IPS-15b (cell line): ENCODE measurements around the gene FBLN1.
"Not testable (repeated sequence)": the region's sequence is repeated elsewhere in the genome, so short reads cannot be mapped to it uniquely, and the experiment has no call there.

Source experiments
- H3K27me3 ChIP-seq: one replicate; pipeline ENCODE4 v1.6.1; 2013; ENCODE audit warnings: low read length; ENCODE audit not compliant: control insufficient read depth, insufficient read depth
- H3K36me3 ChIP-seq: one replicate; pipeline ENCODE4 v1.6.1; 2013; ENCODE audit warnings: low read length; ENCODE audit not compliant: control insufficient read depth, insufficient read depth
- H3K4me1 ChIP-seq: one replicate; pipeline ENCODE4 v1.6.1; 2013; ENCODE audit warnings: mild to moderate bottlenecking, low read length; ENCODE audit not compliant: control insufficient read depth, insufficient read depth
- H3K4me3 ChIP-seq: one replicate; pipeline ENCODE4 v1.5.1; 2013; ENCODE audit warnings: low read depth, low read length
- H3K9ac ChIP-seq: one replicate; pipeline ENCODE4 v1.6.1; 2013; ENCODE audit warnings: low read depth, mild to moderate bottlenecking, low read length
- H3K9me3 ChIP-seq: one replicate; pipeline ENCODE4 v1.6.1; 2013; ENCODE audit warnings: mild to moderate bottlenecking, low read length; ENCODE audit not compliant: control insufficient read depth, insufficient read depth

FBLN1 gene

DNA sequence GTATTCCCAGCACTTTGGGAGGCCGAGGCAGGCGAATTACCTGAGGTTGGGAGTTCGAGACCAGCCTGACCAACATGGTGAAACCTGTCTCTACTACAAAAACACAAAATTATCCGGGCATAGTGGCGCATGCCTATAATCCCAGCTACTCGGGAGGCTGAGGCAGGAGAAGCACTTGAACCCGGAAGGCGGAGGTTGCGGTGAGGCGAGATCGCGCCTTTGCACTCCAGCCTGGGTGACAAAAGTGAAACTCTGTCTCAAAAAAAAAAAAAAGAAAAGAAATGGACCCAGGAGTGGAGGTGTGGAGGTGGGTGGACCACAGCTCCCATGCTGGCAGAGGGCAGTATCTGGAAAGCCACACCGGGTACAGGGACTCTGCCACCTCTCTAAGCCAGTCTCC, 7.1 kb upstream of the FBLN1 start:
- not testable (repeated sequence) for H3K9me3 ChIP-seq, H3K27me3 ChIP-seq, H3K36me3 ChIP-seq, H3K4me3 ChIP-seq, H3K9ac ChIP-seq, H3K4me1 ChIP-seq

DNA sequence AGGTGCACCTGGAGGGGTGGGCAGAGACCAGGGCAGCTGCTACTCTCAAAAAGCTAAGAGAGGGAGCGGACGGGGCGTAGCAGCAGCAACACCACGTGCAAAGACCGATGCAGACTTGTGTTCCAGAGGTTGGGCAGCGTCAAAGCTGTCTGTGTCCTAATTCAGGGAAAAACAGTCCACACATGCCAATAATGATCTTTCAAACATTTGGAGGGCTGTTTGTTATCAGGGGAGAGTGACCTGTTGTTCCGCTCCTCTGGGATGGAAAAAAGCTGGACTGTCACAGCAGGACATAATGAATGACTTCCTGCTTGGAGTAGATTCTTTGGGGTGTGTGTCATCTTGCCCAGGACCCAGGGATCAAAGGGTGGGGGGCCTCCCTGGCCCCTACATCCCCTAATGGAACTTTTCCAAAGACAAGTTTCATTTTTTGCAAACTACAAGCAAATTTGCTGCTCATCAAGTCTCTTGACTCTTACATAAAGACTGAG, 6.2 kb upstream of the FBLN1 start:
- H3K4me1 ChIP-seq = no peaks in the 10 kb centered on the region

DNA sequence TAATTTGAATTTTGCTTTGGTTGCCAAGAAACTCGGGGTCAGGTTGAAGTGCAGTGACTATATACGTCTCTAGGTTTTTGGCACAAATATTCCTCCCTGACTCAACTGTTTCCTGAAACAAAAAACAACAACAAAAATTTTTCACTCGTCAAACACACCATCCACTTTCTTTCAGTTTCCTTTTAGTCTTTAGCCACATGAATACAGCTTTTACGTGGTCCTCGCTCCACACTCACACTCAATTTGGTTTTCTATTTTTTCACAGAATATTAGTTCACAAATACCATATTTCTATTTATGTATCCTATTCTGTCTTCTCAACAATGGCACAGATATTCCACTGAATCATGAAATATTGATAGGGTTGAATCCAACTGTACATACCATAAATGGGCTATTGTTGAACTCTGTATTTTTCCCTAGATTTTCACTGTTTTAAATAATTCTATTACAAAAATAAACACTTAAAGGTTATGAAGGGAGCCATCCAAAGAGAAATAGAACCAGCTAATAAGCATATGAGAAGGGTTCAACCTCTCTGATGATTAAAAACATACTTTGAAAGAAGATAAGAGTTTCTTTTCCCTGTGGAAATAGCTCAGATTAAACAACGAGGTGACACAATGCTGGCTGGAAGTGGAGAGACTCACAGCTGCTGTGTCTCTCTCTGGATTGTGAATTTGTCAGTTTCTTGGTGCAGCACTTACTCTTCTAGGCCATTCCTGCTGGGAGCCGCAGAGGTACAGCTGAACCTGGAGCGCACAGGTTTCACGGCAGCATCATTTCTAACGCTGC, 5.1 kb upstream of the FBLN1 start:
- no peaks in the 10 kb centered on the region for H3K27me3 ChIP-seq
- H3K9ac ChIP-seq = no peak overlapping the region
- no peaks in the 10 kb centered on the region for H3K9me3 ChIP-seq
- H3K36me3 ChIP-seq = no peaks in the 10 kb centered on the region
- H3K4me1 ChIP-seq = no peaks in the 10 kb centered on the region
- no peak overlapping the region for H3K4me3 ChIP-seq

More for the DNA sequence above, 6.2 kb upstream of the FBLN1 start:
- no peaks in the 10 kb centered on the region for H3K27me3 ChIP-seq
- H3K9me3 ChIP-seq = no peaks in the 10 kb centered on the region
- no peak overlapping the region for H3K4me3 ChIP-seq
- H3K9ac ChIP-seq = no peak overlapping the region
- no peaks in the 10 kb centered on the region for H3K36me3 ChIP-seq

DNA sequence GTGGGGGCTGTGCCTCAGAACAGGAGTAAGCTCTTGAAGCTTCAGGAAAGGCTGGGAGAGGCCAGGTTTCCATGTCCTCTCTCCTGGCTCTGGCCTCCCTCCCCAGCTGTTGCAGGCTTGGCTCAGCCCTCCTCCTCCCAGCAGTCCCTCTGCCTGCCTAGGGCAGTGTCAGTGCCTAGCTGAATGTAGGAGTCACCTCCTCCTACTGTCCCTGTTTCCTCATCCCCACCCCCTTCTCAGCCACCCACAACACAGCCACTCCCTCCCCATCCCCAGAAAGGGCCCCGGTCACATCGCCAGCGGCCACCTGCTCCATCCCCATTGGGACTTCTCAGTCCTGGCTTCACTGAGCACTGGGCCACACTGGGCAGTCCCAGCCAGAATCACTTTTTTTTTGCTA, 2.9 kb upstream of the FBLN1 start:
- Histone ChIP-seq H3K27me3 (no peaks in the 10 kb centered on the region), H3K36me3 (no peaks in the 10 kb centered on the region), H3K4me1 (no peaks in the 10 kb centered on the region), H3K4me3 (no peak overlapping the region), H3K9me3 (no peaks in the 10 kb centered on the region), H3K9ac (no peak overlapping the region)

DNA sequence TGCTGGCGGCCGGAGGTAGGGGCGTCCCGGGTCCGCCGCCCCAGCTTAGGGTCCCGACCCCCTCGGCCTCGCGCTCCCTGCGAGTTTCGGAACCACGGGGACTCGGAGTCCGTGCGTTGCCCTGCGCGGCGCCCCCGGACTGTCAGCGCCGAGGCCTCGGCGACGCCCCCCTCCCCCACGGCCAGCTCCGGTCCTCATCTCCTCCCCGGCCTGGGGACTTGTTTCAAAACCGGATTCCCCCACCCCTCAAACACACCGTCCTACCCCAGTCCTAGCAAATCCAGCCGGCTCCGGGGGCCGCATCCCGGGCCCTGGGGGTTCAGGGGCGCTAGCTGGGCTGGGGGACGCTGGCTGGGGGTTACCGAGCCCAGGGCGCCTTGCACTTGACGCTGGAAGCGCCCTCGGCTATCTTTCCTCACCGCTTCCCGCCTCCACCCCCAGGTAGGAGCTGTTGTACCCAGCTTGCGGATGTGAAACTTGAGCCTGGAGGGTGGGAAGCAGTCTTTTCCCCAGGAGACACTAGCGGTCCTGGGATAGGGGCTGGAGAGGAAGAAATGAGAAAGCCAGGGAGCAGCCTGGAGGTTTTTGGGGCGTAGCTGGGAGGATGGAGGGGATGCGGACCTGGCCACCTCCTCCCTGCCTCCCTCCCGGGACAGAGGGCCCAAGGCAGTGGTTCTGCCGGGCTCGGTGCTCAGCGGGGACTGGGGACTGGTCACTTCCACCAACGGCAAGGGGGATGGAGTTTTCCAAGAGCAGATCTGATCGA, 550 bp downstream of the FBLN1 start:
- no peaks in the 10 kb centered on the region for H3K9me3 ChIP-seq
- H3K36me3 ChIP-seq = no peaks in the 10 kb centered on the region
- H3K4me1 ChIP-seq = peaks cover 2% of the 10 kb centered on the region
- no peaks in the 10 kb centered on the region for H3K27me3 ChIP-seq
- H3K9ac ChIP-seq = peak overlapping the region; percentile 60
- H3K4me3 ChIP-seq = peak overlapping the region; percentile 75

DNA sequence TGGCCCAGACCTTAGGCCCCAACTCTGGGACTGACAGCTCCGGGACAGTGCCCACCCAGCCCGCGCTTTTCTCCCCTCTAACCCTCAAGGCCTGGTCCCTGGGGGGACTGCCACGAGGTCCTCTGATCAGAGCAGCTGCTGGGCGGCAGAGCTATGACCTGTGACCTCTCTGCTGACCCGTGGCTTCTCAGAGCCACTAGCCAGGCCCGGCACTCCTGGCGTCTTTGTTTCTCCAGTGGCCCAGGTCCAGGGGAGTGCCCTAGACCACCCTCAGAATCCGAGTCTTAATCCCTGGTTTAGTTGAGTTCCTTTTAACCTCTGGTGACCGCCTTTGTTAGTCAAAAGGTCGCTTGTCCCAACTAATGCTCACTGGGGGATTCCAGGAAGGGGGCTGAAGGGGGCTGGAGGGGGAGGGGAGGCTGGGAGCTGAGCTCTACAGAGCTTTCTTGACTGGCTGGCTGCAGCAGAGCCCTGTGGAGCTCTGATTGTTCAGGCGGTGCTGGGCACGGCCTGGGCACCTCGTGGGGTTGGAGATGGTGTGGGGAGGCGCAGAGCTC, 1.2 kb downstream of the FBLN1 start:
- peak overlapping the region; percentile 79 for H3K9ac ChIP-seq
- no peaks in the 10 kb centered on the region for H3K36me3 ChIP-seq
- H3K9me3 ChIP-seq = no peaks in the 10 kb centered on the region
- H3K27me3 ChIP-seq = no peaks in the 10 kb centered on the region
- peaks cover 2% of the 10 kb centered on the region for H3K4me1 ChIP-seq
- H3K4me3 ChIP-seq = peak overlapping the region; percentile 75

DNA sequence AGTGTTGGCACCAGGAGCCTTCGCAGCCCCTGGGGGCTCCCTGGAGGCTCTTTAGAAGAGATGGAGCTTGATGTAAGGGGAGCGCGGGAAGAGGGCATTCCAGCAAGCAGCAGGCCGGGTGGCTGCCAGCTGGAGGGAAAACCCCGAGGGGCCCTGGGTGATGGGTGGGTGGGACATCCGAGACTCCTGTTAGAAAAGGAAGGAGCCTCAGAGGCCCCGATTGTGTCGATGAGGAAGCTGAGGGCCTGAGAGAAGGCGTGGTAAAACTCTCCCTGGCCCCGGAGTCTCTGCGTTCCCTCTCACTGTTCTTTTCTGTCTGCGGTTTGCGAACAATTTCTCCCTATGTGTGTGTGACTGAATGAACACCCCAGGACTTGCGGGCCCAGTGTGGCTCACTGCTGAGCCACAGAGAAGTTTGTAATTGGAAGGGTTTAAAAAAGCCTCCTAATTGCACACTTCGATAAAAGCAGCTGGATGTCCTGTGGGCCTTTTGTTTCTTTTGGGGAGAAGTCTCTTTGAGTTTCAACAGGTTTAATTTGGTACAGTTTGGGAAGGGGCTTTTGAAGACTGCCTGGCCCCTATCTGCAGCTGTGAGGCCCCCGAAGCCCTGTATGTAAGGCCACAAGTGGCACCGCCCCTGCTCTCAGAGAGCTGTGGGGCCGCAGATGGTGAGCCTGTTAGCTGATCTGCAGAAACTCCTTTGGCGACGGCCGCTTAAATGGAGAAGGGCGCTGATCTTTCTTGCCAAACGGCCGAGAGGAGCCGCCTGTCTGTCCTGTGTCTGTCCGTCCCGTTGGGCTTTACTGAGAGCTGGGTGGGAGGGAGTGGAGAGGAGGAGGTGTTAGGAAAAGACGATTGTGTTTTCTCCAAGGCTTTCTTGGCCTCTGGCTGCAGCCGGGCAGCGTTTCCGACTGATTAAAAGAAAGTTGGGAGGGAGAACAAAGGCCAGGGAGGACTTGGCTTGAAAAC, 2.0 kb downstream of the FBLN1 start:
- peaks cover 3% of the 10 kb centered on the region for H3K4me1 ChIP-seq
- no peaks in the 10 kb centered on the region for H3K36me3 ChIP-seq
- H3K9me3 ChIP-seq = no peaks in the 10 kb centered on the region
- H3K9ac ChIP-seq = peak overlapping the region; percentile 79
- no peaks in the 10 kb centered on the region for H3K27me3 ChIP-seq
- H3K4me3 ChIP-seq = peak overlapping the region; percentile 75

DNA sequence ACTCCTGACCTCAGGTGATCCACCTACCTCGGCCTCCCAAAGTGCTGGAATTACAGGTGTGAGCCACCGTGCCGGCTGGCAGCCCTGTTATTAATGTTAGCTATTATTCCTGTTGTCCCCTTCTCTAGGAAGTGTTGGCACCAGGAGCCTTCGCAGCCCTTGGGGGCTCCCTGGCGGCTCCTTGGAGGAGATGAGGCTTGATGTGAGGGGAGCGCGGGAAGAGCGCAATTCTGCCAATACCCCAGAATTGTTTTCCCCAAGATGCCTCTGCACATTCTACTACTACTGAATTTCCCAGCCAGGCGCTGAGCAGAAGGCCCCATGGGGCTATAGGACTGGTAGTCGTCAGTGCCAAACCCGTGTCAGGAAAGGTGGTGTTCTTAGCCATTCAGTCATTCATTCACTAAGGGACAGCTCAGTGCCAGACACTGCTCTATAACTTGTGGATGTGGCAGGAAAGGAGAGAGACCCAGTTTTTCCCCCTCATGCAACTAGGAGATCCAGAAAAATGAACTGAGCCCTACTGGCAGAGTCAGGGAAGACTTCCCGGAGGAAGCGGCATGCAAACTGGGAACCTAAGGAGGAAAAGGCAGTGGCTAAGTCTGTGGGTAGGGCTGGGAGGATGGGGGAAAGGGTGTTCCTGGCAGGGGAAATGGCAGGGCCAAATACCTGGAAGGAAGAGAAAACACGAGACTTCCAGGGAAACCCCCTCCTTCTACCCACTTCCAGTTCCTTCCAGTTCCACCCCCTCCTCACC, 3.5 kb downstream of the FBLN1 start:
- H3K9me3 ChIP-seq = no peaks in the 10 kb centered on the region
- H3K4me3 ChIP-seq = no peak overlapping the region
- peaks cover 15% of the 10 kb centered on the region for H3K4me1 ChIP-seq
- no peaks in the 10 kb centered on the region for H3K27me3 ChIP-seq
- no peak overlapping the region for H3K9ac ChIP-seq
- H3K36me3 ChIP-seq = no peaks in the 10 kb centered on the region

DNA sequence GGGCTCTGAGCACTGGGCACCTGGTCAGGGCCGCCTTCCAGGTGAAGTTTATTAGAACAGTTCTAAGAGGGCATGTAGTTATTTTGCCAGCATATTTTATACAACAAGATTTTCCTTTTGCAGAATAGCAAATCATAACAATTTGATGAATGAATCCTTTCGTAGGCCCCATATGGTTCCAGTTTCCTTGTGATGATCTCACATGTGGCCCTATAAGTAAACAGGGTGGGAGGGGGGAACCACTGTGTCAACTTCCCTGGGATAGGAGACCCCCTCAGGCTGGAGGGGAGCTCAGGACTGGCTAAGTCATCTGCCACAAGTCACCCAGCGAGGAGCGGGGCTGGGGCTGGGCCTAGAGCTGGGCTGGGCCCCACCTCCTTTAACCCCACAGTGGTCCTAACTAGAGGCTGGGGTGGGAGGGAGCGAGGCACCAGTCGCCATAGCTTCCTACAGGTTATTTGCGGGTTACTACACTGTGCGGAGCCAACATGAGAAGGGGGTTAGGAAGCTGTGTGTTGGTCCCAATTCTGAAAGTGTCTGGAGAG, 4.2 kb downstream of the FBLN1 start:
- Histone ChIP-seq H3K4me3 (no peak overlapping the region), H3K9me3 (no peaks in the 10 kb centered on the region), H3K9ac (no peak overlapping the region), H3K27me3 (no peaks in the 10 kb centered on the region), H3K4me1 (peaks cover 18% of the 10 kb centered on the region), H3K36me3 (no peaks in the 10 kb centered on the region)

DNA sequence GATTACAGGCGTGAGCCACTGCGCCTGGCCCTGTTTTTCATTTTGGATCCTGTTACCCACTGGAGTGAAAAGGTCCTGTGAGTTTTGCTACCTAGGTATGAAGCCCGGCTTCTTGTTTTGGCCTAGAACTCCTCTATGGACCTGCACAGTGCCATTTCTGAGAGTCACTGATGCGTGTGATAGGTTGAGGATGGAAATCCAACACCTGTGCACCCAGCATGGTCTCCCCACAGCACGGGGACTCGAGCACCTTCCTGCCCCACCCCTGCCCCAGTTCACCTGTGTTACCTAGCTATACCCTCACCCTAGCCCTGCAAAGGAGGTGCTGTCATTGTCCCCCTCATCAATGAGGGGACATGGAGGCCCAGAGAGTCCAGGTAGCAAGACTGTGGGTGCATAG, 5.1 kb downstream of the FBLN1 start:
- H3K4me1 ChIP-seq = peaks cover 20% of the 10 kb centered on the region
- no peak overlapping the region for H3K4me3 ChIP-seq
- H3K36me3 ChIP-seq = no peaks in the 10 kb centered on the region
- no peaks in the 10 kb centered on the region for H3K27me3 ChIP-seq
- H3K9me3 ChIP-seq = no peaks in the 10 kb centered on the region
- no peak overlapping the region for H3K9ac ChIP-seq
